HepG2 (cell line): ENCODE results near the gene MRNIP. TPM values are rescaled to one million over a fixed set of nuclear protein-coding genes. Genes with fewer than 3 reads are reported as not detected.
A peak's percentile ranks its signal among the peaks of the same experiment; 100 is the strongest.

Experiments
- ATF3 ChIP-seq: sonication (generic); formaldehyde crosslinking; IDR thresholded peaks from 2 replicates; pipeline ENCODE4 v1.4.0; 2020; ENCODE audit warnings: missing genetic modification reagents
- ELF1 ChIP-seq: sonication (generic); formaldehyde crosslinking; IDR thresholded peaks from 2 replicates; pipeline ENCODE4 v1.4.0; 2020; ENCODE audit warnings: missing genetic modification reagents
- GFI1 ChIP-seq: sonication (generic); formaldehyde crosslinking; IDR thresholded peaks from 2 replicates; pipeline ENCODE4 v1.5.0; 2020; ENCODE audit warnings: missing genetic modification reagents, mild to moderate bottlenecking, borderline replicate concordance
- KAT7 ChIP-seq: IDR thresholded peaks from 2 replicates; pipeline ENCODE4 v1.6.1; 2018; ENCODE audit warnings: borderline replicate concordance, missing compliant biosample characterization
- KDM3A ChIP-seq: IDR thresholded peaks from 2 replicates; pipeline ENCODE4 v1.6.1; 2018; ENCODE audit warnings: low read depth, missing compliant biosample characterization
- KIAA2018 ChIP-seq: sonication (generic); formaldehyde crosslinking; IDR thresholded peaks from 2 replicates; pipeline ENCODE4 v1.5.0; 2020; ENCODE audit warnings: mild to moderate bottlenecking, missing genetic modification reagents, borderline replicate concordance
- MBNL3 ChIP-seq: fragments of 250-450 bp; sonication (Bioruptor Pico); conservative IDR thresholded peaks from 2 replicates; pipeline ENCODE4 v1.8.0; 2022; ENCODE audit warnings: mild to moderate bottlenecking, inconsistent platforms
- NCOA5 ChIP-seq: sonication (generic); formaldehyde crosslinking; IDR thresholded peaks from 2 replicates; pipeline ENCODE4 v1.4.0; 2020; ENCODE audit warnings: missing genetic modification reagents
- SIX1 ChIP-seq: sonication (generic); formaldehyde crosslinking; IDR thresholded peaks from 2 replicates; pipeline ENCODE4 v1.4.0; 2020; ENCODE audit warnings: missing genetic modification reagents, borderline replicate concordance
- TSC22D2 ChIP-seq: sonication (generic); formaldehyde crosslinking; IDR thresholded peaks from 2 replicates; pipeline ENCODE4 v1.5.1; 2020; ENCODE audit warnings: missing genetic modification reagents, mild to moderate bottlenecking, borderline replicate concordance
- XRCC5 ChIP-seq: fragments of 200-400 bp; formaldehyde crosslinking; optimal IDR thresholded peaks from 2 replicates; pipeline ENCODE3; 2017; ENCODE audit warnings: mild to moderate bottlenecking, low read length
- ZBTB44 ChIP-seq: sonication (generic); formaldehyde crosslinking; IDR thresholded peaks from 2 replicates; pipeline ENCODE4 v1.4.0; 2020; ENCODE audit warnings: missing genetic modification reagents
- ZNF451 ChIP-seq: sonication (generic); formaldehyde crosslinking; IDR thresholded peaks from 2 replicates; pipeline ENCODE4 v1.5.0; 2020; ENCODE audit warnings: mild to moderate bottlenecking, missing genetic modification reagents
- ZNF546 ChIP-seq: sonication (generic); formaldehyde crosslinking; conservative IDR thresholded peaks from 2 replicates; pipeline ENCODE4 v1.8.1; 2023; ENCODE audit warnings: mild to moderate bottlenecking, missing genetic modification reagents
- ZNF674 ChIP-seq: sonication (generic); formaldehyde crosslinking; IDR thresholded peaks from 2 replicates; pipeline ENCODE4 v1.5.0; 2020; ENCODE audit warnings: low read depth, mild to moderate bottlenecking, missing genetic modification reagents
- ZNF704 ChIP-seq: sonication (generic); formaldehyde crosslinking; IDR thresholded peaks from 2 replicates; pipeline ENCODE4 v1.8.1; 2023; ENCODE audit warnings: mild to moderate bottlenecking, inconsistent platforms, moderate library complexity, missing genetic modification reagents, borderline replicate concordance
- polyA plus RNA-seq, 8 experiments: library from polyadenylated mRNA; depleted of rRNA in 3 of 8; stranded (reverse) in 7 of 8; unstranded in 1 of 8; fragments of >200 nt; fragmentation: Illumina TruSeq in 4 of 8; extraction: Trizol in 4 of 8; gene quantifications; 2 replicates each; pipeline versions ENCODE4 v1.2.1 to v1.2.3, GENCODE V29; 2011 to 2016; ENCODE audit warnings: low read depth in 4 of 8, missing spikeins in 1 of 8, mixed read lengths in 1 of 8; ENCODE audit not compliant: insufficient read depth in 1 of 8
- total RNA-seq, 5 experiments: library from RNA; depleted of rRNA; stranded (reverse); fragments of >200 nt; fragmentation: Illumina TruSeq; extraction: Trizol; gene quantifications; 2 replicates each; pipeline ENCODE4 v1.2.3, GENCODE V29; 2016; ENCODE audit warnings: low read depth in 1 of 5

The MRNIP gene
- total and polyA plus RNA-seq, 2 of the 13 experiments (the other 11 are each of a cell fraction or from before 2014, with no cell fraction given) = 15.5 to 34.1 TPM

GRCh38 chr5:179819296-179820126 is 39.1 kb downstream of the MRNIP start (continued):
- TF ChIP-seq KIAA2018 (CRISPR knock-in tag) = no peak
- TF ChIP-seq ZNF704 = no peak; the same call in 1 of the 2 replicates
- peak; percentile 91; the same call in 1 of the 2 replicates for TF ChIP-seq ZNF674 (CRISPR knock-in tag)
- no peak for TF ChIP-seq XRCC5
- TF ChIP-seq KDM3A (CRISPR knock-in tag) = no peak; the same call in 1 of the 2 replicates
- peak; percentile 81 for TF ChIP-seq ZNF451
- TF ChIP-seq GFI1 (CRISPR knock-in tag) = no peak; the same call in 1 of the 2 replicates
- TF ChIP-seq ZBTB44 = no peak
- peak; percentile 88; the same call in 1 of the 2 replicates for TF ChIP-seq NCOA5 (CRISPR knock-in tag)
- 0 out of 2 replicates have a peak, but pooled peaks have one; percentile 33 for TF ChIP-seq TSC22D2 (CRISPR knock-in tag)
- no peak for TF ChIP-seq MBNL3 (CRISPR knock-in tag)
- no peak for TF ChIP-seq SIX1 (CRISPR knock-in tag)
- TF ChIP-seq ATF3 (CRISPR knock-in tag) = peak; percentile 77
- no peak for TF ChIP-seq ELF1 (CRISPR knock-in tag)
- TF ChIP-seq ZNF546 (CRISPR knock-in tag) = 0 out of 2 replicates have a peak, but pooled peaks have one; percentile 20
- no peak for TF ChIP-seq KAT7 (CRISPR knock-in tag)
